Measurements from ENCODE around the gene GNAZ. TPM values are rescaled to one million over a fixed set of nuclear protein-coding genes. Genes with fewer than 3 reads are reported as not detected.

The GNAZ gene
- total and polyA plus RNA-seq, 2 of the 8 experiments (the other 6 are each of a cell fraction or from before 2014, with no cell fraction given) = 6.6 to 9.6 TPM

Small RNA genes within 50 kb of the gene (small RNA-seq; reads per million reads assigned to genes)
- gene RF00017 (ENCODE audit: insufficient read depth) (not detected), gene RF00066 (ENCODE audit: insufficient read depth) (not detected)

Other genes with a start within 250 kb of the GNAZ start
- not detected in 2 replicates for gene IGLL5, start 182.7 kb upstream of the GNAZ start, total RNA-seq (2021; fragmentation: NEBNext Ultra II Directional; extraction: Animal tissue kit (Norgen Biotek cat#: 25700))
- gene IGLL5, start 182.7 kb upstream of the GNAZ start, polyA plus RNA-seq (2011; rRNA removed) = not detected in 2 replicates
- 0.84 TPM in 1 of 2 replicates, not detected in the other for gene RSPH14, start 71.5 kb downstream of the GNAZ start, total RNA-seq (2021; fragmentation: NEBNext Ultra II Directional; extraction: Animal tissue kit (Norgen Biotek cat#: 25700))
- gene RSPH14, start 71.5 kb downstream of the GNAZ start, polyA plus RNA-seq (2011; rRNA removed) = 0.28 and 0.30 TPM in 2 replicates
- 1.0 and 1.1 TPM in 2 replicates for gene RAB36, start 75.0 kb downstream of the GNAZ start, total RNA-seq (2021; fragmentation: NEBNext Ultra II Directional; extraction: Animal tissue kit (Norgen Biotek cat#: 25700))
- 1.4 and 1.5 TPM in 2 replicates for gene RAB36, start 75.0 kb downstream of the GNAZ start, polyA plus RNA-seq (2011; rRNA removed)
- 122 and 130 TPM in 2 replicates for gene BCR, start 110.0 kb downstream of the GNAZ start, total RNA-seq (2021; fragmentation: NEBNext Ultra II Directional; extraction: Animal tissue kit (Norgen Biotek cat#: 25700))
- 66.7 and 110 TPM in 2 replicates for gene BCR, start 110.0 kb downstream of the GNAZ start, polyA plus RNA-seq (2011; rRNA removed)